HEK293T (cell line): ENCODE data around the gene CPLANE2.

Experiments used
- BHLHE40 ChIP-seq: fragments of 450-650 bp; IDR thresholded peaks from 2 replicates; pipeline ENCODE4 v1.6.1; 2016; ENCODE audit warnings: mild to moderate bottlenecking, moderate library complexity, borderline replicate concordance
- FOXK2 ChIP-seq: fragments of 450-650 bp; IDR thresholded peaks from 2 replicates; pipeline ENCODE4 v1.6.1; 2016; ENCODE audit warnings: mild to moderate bottlenecking
- FOXM1 ChIP-seq: fragments of 450-650 bp; IDR thresholded peaks from 2 replicates; pipeline ENCODE4 v1.6.1; 2017; ENCODE audit warnings: mild to moderate bottlenecking, borderline replicate concordance
- PKNOX1 ChIP-seq: fragments of 450-650 bp; IDR thresholded peaks from 2 replicates; pipeline ENCODE4 v1.6.1; 2016
- SP1 ChIP-seq: fragments of 450-650 bp; IDR thresholded peaks from 2 replicates; pipeline ENCODE4 v1.6.1; 2017
- SUZ12 ChIP-seq: fragments of 450-650 bp; IDR thresholded peaks from 2 replicates; pipeline ENCODE4 v1.6.1; 2016; ENCODE audit warnings: mild to moderate bottlenecking
- TARDBP ChIP-seq: fragments of 450-650 bp; IDR thresholded peaks from 2 replicates; pipeline ENCODE4 v1.6.1; 2016

DNA sequence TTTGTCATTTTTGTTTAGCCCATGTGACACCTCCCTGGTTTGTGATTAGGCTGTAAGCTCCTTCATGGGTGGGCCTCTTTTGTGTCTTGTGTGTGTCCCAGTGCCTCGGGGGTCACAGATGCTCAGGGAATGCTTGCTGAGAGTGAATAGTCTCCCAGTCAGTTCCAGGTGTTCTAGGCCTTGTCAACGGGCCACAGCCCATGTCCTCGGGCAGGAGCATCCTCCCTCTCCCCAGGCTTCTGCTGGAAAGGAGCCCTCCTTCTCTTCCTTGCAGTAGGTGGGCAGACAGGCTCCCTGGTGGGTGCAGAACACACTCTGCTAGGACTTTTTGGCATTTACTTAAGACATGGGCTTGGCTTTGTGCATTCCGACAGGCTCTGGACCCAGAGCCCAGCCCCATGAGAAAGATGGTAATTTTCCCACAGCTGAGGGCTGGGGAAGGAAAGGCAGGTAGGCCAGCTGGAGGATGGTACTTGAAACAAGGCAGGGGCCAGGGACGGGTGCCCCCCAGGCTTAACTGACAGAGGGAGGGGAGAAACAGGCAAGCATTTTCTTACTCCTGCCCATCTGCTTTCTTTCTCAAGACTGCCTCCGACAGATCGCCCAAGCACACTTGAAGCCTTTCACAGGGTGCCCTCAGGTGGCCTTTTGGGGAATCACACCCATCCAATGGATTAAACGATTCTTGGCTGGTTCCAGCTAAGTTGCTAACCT, 7.1 kb upstream of the CPLANE2 start:
- TF ChIP-seq SP1 (no peak), FOXK2 (no peak), TARDBP (no peak), FOXM1 (no peak), BHLHE40 (no peak), PKNOX1 (no peak), SUZ12 (no peak)
